GM23338 (cell line): ENCODE data around the gene LRRC3B. TPM values are rescaled to one million over a fixed set of nuclear protein-coding genes. Genes with fewer than 3 reads are reported as not detected.

Experiments used
- ATAC-seq: fragments of 200-7000 bp; cut with Tn5 transposase; 3 replicates; pipeline ENCODE4 v1.9.1; 2020
- DNase-seq: peaks from one replicate; pipeline ENCODE4 v3.0.0-alpha.2; 2015; ENCODE audit warnings: low spot score
- H2AFZ ChIP-seq: fragments of 200-600 bp; sonication (generic); 2 replicates; pipeline ENCODE4 v1.8.0; 2016; ENCODE audit warnings: antibody characterized with exemption, mild to moderate bottlenecking, moderate library complexity
- H3F3A ChIP-seq: fragments of 200-600 bp; sonication (generic); replicated peaks from 2 replicates; pipeline ENCODE4 v1.8.0; 2017; ENCODE audit warnings: antibody characterized with exemption, mixed run types, low read depth
- H3K27ac ChIP-seq: fragments of 200-600 bp; sonication (generic); 2 replicates; pipeline ENCODE4 v1.6.1; 2016; ENCODE audit warnings: low read depth
- H3K27me3 ChIP-seq: fragments of 200-600 bp; sonication (generic); 2 replicates; pipeline ENCODE4 v1.8.0; 2016; ENCODE audit warnings: mild to moderate bottlenecking, mixed run types, moderate library complexity; ENCODE audit not compliant: insufficient read depth
- H3K36me3 ChIP-seq: fragments of 200-600 bp; sonication (generic); 2 replicates; pipeline ENCODE4 v1.8.0; 2016; ENCODE audit warnings: mild to moderate bottlenecking; ENCODE audit not compliant: insufficient read depth
- H3K4me1 ChIP-seq: fragments of 200-600 bp; sonication (generic); 2 replicates; pipeline ENCODE4 v1.8.0; 2016; ENCODE audit warnings: mild to moderate bottlenecking, moderate library complexity; ENCODE audit not compliant: insufficient read depth
- H3K4me2 ChIP-seq: fragments of 200-600 bp; sonication (generic); 2 replicates; pipeline ENCODE4 v1.7.1; 2017; ENCODE audit warnings: mixed run types
- H3K4me3 ChIP-seq: fragments of 200-600 bp; sonication (generic); 2 replicates; pipeline ENCODE4 v1.6.1; 2016; ENCODE audit warnings: mixed run types
- H3K79me2 ChIP-seq: fragments of 200-600 bp; sonication (generic); replicated peaks from 2 replicates; pipeline ENCODE4 v1.8.0; 2017; ENCODE audit warnings: mild to moderate bottlenecking; ENCODE audit not compliant: insufficient read depth
- H3K9me2 ChIP-seq: fragments of 200-600 bp; sonication (generic); 2 replicates; pipeline ENCODE4 v1.8.0; 2017; ENCODE audit not compliant: insufficient read depth
- H4K20me1 ChIP-seq: fragments of 200-600 bp; sonication (generic); replicated peaks from 2 replicates; pipeline ENCODE4 v1.8.0; 2017; ENCODE audit warnings: mild to moderate bottlenecking; ENCODE audit not compliant: insufficient read depth
- H3K27ac Mint-ChIP-seq: 2 replicates; pipeline ENCODE4 v1.8.0; 2020; ENCODE audit warnings: inconsistent platforms, mild to moderate bottlenecking, moderate library complexity, mixed read lengths
- H3K27me3 Mint-ChIP-seq: 3 replicates; pipeline ENCODE4 v1.8.0; 2022; ENCODE audit warnings: low read depth, mild to moderate bottlenecking, moderate library complexity, mixed read lengths, inconsistent platforms; ENCODE audit not compliant: insufficient read depth, poor library complexity
- H3K36me3 Mint-ChIP-seq: 3 replicates; pipeline ENCODE4 v1.8.0; 2021; ENCODE audit warnings: low read depth, mild to moderate bottlenecking, inconsistent platforms, moderate library complexity, mixed read lengths
- H3K4me1 Mint-ChIP-seq: 3 replicates; pipeline ENCODE4 v1.8.0; 2020; ENCODE audit warnings: mild to moderate bottlenecking, inconsistent platforms, mixed read lengths
- H3K4me3 Mint-ChIP-seq: 3 replicates; pipeline ENCODE4 v1.8.0; 2021; ENCODE audit warnings: moderate library complexity, mild to moderate bottlenecking, inconsistent platforms, mixed read lengths
- H3K9me3 Mint-ChIP-seq: 3 replicates; pipeline ENCODE4 v1.8.0; 2020; ENCODE audit warnings: moderate library complexity, mild to moderate bottlenecking, inconsistent platforms, mixed read lengths
- CREB1 ChIP-seq: fragments of 250-450 bp; sonication (Bioruptor Pico); IDR thresholded peaks from 2 replicates; pipeline ENCODE4 v1.5.0; 2020; ENCODE audit warnings: low read depth, mild to moderate bottlenecking, moderate library complexity
- CTCF ChIP-seq, 2 experiments: fragments of 200-600 bp in 1 of 2; sonication (generic) in 1 of 2; conservative IDR thresholded peaks; 2 replicates each; pipeline versions ENCODE4 v1.5.1 to v1.6.1; 2016 to 2017; ENCODE audit warnings: antibody characterized with exemption in 2 of 2, low read depth in 2 of 2, mild to moderate bottlenecking in 2 of 2, moderate library complexity in 1 of 2
- ETS1 ChIP-seq: IDR thresholded peaks from 2 replicates; pipeline ENCODE4 v1.6.1; 2016; ENCODE audit warnings: antibody characterized with exemption
- EZH2 ChIP-seq: fragments of 200-600 bp; sonication (generic); IDR thresholded peaks from one replicate; pipeline ENCODE4 v1.8.0; 2017; ENCODE audit warnings: antibody characterized with exemption, mild to moderate bottlenecking, low read depth; ENCODE audit not compliant: unreplicated experiment
- EZH2phosphoT487 ChIP-seq: fragments of 200-600 bp; sonication (generic); IDR thresholded peaks from one replicate; pipeline ENCODE4 v1.8.1; 2018; ENCODE audit warnings: antibody characterized with exemption; ENCODE audit not compliant: unreplicated experiment
- JUNB ChIP-seq: IDR thresholded peaks from one replicate; pipeline ENCODE4 v1.6.1; 2016; ENCODE audit warnings: antibody characterized with exemption; ENCODE audit not compliant: unreplicated experiment
- NANOG ChIP-seq: IDR thresholded peaks from 2 replicates; pipeline ENCODE4 v1.6.1; 2016; ENCODE audit warnings: antibody characterized with exemption, borderline replicate concordance
- POLR2AphosphoS5 ChIP-seq: IDR thresholded peaks from 2 replicates; pipeline ENCODE4 v1.6.1; 2016; ENCODE audit warnings: antibody characterized with exemption, low read depth
- REST ChIP-seq: IDR thresholded peaks from one replicate; pipeline ENCODE4 v1.6.1; 2018; ENCODE audit warnings: antibody characterized with exemption; ENCODE audit not compliant: unreplicated experiment
- ZNF114 ChIP-seq: fragments of 250-450 bp; sonication (Bioruptor Pico); IDR thresholded peaks from 2 replicates; pipeline ENCODE4 v1.5.0; 2020; ENCODE audit warnings: mild to moderate bottlenecking, moderate library complexity
- ZNF331 ChIP-seq: fragments of 250-450 bp; sonication (Bioruptor Pico); IDR thresholded peaks from 2 replicates; pipeline ENCODE4 v1.5.0; 2020; ENCODE audit warnings: low read depth, mild to moderate bottlenecking, moderate library complexity
- ZNF462 ChIP-seq: fragments of 250-450 bp; sonication (Bioruptor Pico); IDR thresholded peaks from 2 replicates; pipeline ENCODE4 v1.5.0; 2020; ENCODE audit warnings: mild to moderate bottlenecking, moderate library complexity
- polyA plus RNA-seq: library from polyadenylated mRNA; unstranded; fragments of >200 nt; fragmentation: Nextera tagmentation; extraction: Ambion mirVana; gene quantifications from 2 replicates; pipeline ENCODE4 v1.2.1, GENCODE V29; 2016
- total RNA-seq: library from RNA; depleted of rRNA; stranded (reverse); fragments of >200 nt; shearing (Covaris generic); gene quantifications from 2 replicates; pipeline ENCODE4 v1.2.3, GENCODE V29; 2014

LRRC3B gene
- total and polyA plus RNA-seq, 2 experiments from 2014 or later, result 7.1 to 13.2 TPM

GRCh38 chr3:26718315-26718714, 95.7 kb downstream of the LRRC3B start (continued):
- TF ChIP-seq REST (no peak), ZNF462 (CRISPR knock-in tag) (no peak), JUNB (no peak), CREB1 (CRISPR knock-in tag) (no peak), ZNF331 (CRISPR knock-in tag) (no peak)

GRCh38 chr3:26719134-26719533, 96.6 kb downstream of the LRRC3B start:
- no peaks in the 10 kb centered on the region; the same call in 1 of the 2 replicates for H3K4me1 ChIP-seq
- H4K20me1 ChIP-seq, result no peaks in the 10 kb centered on the region
- DNase-seq (no peak), ATAC-seq (no peak)
- H3K27me3 ChIP-seq, result no peaks in the 10 kb centered on the region
- peaks cover 4% of the 10 kb centered on the region for H3K9me2 ChIP-seq
- H3K4me3 ChIP-seq, result no peak overlapping the region
- H3K79me2 ChIP-seq, result no peaks in the 10 kb centered on the region
- Mint-ChIP-seq H3K4me1 (peaks cover 10% of the 10 kb centered on the region), H3K4me3 (no peak overlapping the region), H3K27ac (no peak overlapping the region), H3K36me3 (peaks cover 11% of the 10 kb centered on the region), H3K27me3 (peaks cover 2% of the 10 kb centered on the region), H3K9me3 (peaks cover 3% of the 10 kb centered on the region)
- no peak overlapping the region for H2AFZ ChIP-seq
- no peaks in the 10 kb centered on the region for H3F3A ChIP-seq
- no peak overlapping the region for H3K27ac ChIP-seq
- no peak overlapping the region for H3K4me2 ChIP-seq
- no peaks in the 10 kb centered on the region for H3K36me3 ChIP-seq
- TF ChIP-seq NANOG (no peak), CTCF (conservative IDR thresholded peaks at IDR 0.05; ENCODE audit: low read depth in 2 of 2) (no peak), ZNF331 (CRISPR knock-in tag) (no peak), EZH2phosphoT487 (no peak), CREB1 (CRISPR knock-in tag) (no peak), POLR2AphosphoS5 (no peak), EZH2 (no peak), ETS1 (no peak), JUNB (no peak), ZNF114 (CRISPR knock-in tag) (no peak)
